GM23248 (cell line): Measurements from ENCODE around the gene PRR22.

Experiments
- EZH2 ChIP-seq: fragments of 200-600 bp; sonication (generic); IDR thresholded peaks from 2 replicates; pipeline ENCODE4 v1.6.1; 2018; ENCODE audit warnings: antibody characterized with exemption, mild to moderate bottlenecking; ENCODE audit not compliant: insufficient read depth, poor library complexity, severe bottlenecking
- EZH2phosphoT487 ChIP-seq: fragments of 200-600 bp; sonication (generic); IDR thresholded peaks from 2 replicates; pipeline ENCODE4 v1.6.1; 2018; ENCODE audit warnings: antibody characterized with exemption, moderate library complexity, mild to moderate bottlenecking, low read depth; ENCODE audit not compliant: insufficient read depth

- TF ChIP-seq EZH2phosphoT487 (no peak), EZH2 (no peak)
These were observed 16.1 kb upstream of the PRR22 start for GRCh38 chr19:5800361-5801270.
